Upper lobe of left lung (tissue), 4 donors: ENCODE measurements around the gene PRR13.

Source experiments
- POLR2AphosphoS5 ChIP-seq, 2 donors: sonication (generic); formaldehyde crosslinking; IDR thresholded peaks; one replicate each; pipeline ENCODE4 v1.5.1; 2017; ENCODE audit warnings: antibody characterized with exemption in 2 of 2
- TF ChIP-seq, protein P1 (sequence below), 6 experiments: fragments of 450-650 bp in 4 of 6; fragments of 200-600 bp in 2 of 6; sonication (generic) in 2 of 6; IDR thresholded peaks; one replicate each; pipeline ENCODE4 v1.5.1; 2016 to 2019; ENCODE audit warnings: antibody characterized with exemption in 6 of 6

DNA sequence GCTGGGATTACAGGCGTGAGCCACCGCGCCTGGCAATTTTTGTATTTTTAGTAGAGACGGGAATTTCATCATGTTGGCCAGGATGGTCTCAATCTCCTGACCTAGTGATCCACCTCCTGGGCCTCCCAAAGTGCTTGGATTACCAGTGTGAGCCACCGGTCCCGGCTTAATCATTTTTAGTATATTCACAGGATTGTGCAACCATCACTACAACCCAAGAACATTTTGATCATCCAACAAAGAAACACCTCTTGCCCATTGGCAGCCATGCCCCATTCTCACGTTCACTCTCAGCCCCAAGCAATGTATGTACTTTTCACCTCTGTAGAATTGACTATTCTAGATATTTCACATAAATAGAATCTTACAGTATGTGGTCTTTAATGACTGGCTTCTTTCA lies 41.6 kb upstream of the PRR13 start:
- TF ChIP-seq, protein P1, sequence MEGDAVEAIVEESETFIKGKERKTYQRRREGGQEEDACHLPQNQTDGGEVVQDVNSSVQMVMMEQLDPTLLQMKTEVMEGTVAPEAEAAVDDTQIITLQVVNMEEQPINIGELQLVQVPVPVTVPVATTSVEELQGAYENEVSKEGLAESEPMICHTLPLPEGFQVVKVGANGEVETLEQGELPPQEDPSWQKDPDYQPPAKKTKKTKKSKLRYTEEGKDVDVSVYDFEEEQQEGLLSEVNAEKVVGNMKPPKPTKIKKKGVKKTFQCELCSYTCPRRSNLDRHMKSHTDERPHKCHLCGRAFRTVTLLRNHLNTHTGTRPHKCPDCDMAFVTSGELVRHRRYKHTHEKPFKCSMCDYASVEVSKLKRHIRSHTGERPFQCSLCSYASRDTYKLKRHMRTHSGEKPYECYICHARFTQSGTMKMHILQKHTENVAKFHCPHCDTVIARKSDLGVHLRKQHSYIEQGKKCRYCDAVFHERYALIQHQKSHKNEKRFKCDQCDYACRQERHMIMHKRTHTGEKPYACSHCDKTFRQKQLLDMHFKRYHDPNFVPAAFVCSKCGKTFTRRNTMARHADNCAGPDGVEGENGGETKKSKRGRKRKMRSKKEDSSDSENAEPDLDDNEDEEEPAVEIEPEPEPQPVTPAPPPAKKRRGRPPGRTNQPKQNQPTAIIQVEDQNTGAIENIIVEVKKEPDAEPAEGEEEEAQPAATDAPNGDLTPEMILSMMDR (IDR thresholded peaks at IDR 0.05), result no peak
- TF ChIP-seq POLR2AphosphoS5 (IDR thresholded peaks at IDR 0.05), result no peak
